HPDE6-E6E7 (cell line): ENCODE results near the gene E4F1.
"Not testable (repeated sequence)": the region's sequence is repeated elsewhere in the genome, so short reads cannot be mapped to it uniquely, and the experiment has no call there.

Experiments
- DNase-seq: peaks from one replicate; pipeline ENCODE4 v3.0.0; 2011; ENCODE audit warnings: missing footprints; ENCODE audit errors: extremely low spot score

E4F1 gene

DNA sequence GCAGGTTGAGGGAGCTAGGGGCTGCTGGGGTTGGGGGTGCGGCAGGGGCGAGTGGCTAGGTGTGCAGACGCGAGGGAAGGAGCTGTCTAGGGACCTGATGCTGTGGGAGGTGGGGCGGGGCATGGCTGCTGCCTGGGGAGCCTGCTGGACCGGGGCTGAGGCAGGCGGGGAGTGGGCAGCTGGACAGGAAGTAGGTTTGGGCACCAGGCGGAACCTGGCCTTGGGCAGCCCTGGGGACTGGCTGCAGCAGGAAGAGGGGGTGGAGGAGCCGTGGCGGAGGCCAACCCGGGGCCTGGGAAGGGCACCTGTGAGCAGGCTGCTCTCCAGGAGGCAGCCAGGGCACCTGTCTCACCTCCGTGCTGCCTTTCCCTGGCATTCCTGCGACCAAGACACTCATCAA, 7.0 kb downstream of the E4F1 start:
- DNase-seq, result no peak

DNA sequence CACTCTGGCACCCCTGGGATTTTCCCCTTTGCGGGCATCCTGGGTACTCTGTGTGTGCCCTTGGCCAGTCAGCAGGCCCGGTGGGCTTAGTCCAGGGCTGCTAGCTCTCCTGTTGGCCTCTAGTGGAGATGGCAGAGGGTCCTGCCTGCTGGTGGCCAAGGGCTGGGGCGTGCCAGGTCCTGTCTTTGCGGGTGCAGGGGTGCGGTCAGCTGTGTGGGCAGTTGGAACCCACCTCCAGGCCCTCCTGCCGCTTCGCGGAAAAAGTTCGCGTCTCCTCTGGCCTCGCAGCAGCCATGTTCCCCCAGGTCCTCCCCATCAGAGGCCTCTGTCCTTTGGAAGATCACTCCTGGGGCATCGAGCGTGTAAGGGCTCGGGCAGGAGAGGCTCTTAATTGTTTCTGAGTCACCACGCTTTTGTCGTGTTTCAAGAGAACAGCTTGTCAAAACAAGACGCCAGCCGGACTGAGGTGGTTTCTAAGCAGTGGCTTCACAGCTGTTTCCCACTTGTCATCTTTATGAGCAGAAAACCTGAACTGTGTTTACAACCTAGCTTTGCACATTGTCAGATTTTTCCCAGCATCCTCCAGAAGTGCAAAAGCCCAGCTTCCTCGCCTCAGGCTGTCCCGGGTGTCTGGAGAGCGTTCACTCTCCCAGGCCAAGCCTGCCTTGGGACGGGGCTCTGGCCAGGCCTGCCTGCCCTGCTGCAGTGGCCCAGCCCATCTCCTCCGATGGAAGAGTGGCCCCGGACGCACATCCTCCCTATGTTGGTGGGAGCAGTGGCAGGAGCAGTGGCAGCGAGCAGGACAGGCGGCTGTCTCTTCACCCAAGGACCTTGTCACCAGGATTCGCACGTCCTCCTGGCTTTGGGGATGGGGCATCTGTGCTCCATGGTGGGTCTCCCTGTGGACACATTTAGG, 7.9 kb downstream of the E4F1 start:
- no peak for DNase-seq

DNA sequence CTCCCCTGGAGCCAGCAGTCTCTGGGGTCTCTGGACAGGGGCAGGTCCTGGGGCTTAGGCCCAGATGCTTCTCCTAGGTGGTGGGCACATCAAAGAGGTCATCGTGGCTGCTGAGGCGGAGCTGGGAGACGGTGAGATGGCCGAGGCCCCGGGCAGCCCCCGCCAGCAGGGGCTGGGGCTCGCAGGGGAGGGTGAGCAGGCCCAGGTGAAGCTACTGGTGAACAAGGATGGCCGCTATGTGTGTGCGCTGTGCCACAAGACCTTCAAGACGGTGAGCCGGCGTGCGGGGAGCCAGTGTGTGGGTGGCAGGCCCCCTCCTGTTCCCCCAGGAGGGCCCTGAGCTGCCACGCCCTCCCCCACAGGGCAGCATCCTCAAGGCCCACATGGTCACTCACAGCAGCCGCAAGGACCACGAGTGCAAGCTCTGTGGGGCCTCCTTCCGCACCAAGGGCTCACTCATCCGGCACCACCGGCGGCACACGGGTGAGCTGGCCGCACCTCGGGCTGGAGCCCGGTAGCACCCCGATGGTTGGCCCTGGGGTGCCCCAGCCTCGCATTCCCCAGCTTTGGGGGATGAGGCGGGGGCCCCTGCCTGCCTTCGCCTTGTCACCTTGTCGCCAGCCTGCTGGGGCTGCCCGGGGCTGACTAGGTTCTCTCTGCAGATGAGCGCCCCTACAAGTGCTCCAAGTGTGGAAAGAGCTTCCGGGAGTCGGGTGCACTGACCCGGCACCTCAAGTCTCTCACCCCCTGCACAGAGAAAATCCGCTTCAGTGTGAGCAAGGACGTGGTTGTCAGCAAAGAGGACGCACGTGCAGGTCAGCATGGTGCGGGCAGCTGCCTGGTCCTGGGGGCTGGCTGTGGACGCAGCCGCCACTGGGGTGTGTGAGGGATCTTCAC, 9.0 kb downstream of the E4F1 start:
- no peak for DNase-seq

DNA sequence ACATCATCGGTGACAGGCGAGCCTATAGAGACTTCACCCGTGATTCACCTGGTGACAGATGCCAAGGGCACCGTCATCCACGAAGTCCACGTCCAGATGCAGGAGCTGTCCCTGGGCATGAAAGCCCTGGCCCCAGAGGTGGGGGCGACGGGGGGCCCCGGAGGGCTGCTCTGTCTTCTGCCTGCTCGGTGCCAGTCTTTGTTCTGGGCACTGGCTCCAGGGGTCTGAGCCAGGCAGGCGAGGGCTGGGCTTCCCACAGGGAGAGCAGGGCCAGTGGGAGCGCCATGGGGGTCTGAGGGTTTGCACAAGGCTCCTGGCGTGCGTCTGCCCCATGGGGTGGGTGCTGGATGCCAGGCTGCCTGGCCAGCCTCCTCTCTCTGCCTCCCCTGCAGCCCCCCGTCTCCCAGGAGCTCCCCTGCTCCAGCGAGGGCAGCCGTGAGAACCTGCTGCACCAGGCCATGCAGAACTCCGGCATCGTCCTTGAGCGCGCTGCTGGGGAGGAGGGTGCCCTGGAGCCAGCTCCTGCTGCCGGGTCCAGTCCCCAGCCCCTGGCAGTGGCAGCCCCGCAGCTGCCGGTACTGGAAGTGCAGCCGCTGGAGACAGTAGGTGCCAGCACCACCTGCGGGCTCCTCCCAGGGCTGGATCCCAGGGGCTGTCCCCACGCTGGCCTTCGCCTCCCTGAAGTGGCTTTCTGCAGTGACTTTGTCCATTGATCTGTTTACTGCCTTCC, 9.8 kb downstream of the E4F1 start:
- no peak for DNase-seq

DNA sequence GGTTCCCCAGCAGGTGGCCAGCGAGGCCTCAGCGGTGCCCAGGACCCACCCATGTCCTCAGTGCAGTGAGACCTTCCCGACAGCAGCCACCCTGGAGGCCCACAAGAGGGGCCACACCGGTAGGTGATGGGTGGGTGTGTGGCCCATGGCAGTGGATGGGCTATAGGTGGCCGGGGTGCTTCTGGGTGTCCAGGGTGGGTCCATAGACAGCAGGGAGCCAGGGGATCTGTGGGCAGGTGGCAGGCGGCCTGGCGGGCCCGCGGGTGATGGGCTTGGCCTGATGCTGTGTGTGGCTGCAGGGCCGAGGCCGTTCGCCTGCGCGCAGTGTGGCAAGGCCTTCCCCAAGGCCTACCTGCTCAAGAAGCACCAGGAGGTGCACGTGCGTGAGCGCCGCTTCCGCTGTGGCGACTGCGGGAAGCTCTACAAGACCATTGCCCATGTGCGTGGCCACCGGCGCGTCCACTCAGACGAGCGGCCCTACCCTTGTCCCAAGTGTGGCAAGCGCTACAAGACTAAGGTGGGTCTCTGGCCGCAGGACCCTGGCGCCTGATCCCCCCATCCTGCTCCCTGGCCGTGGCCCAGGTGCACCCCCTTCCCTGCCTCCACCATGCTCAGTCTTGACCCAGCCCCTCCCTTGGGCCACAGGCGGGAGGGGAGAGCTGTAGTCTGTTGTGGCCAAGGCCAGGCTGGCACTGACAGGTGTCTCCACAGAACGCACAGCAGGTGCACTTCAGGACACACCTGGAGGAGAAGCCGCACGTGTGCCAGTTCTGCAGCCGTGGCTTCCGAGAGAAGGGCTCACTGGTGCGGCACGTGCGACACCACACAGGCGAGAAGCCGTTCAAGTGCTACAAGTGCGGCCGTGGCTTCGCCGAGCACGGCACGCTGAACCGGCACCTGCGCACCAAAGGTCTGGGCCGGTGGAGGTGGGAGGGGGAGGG, 10.8 kb downstream of the E4F1 start:
- no peak for DNase-seq

DNA sequence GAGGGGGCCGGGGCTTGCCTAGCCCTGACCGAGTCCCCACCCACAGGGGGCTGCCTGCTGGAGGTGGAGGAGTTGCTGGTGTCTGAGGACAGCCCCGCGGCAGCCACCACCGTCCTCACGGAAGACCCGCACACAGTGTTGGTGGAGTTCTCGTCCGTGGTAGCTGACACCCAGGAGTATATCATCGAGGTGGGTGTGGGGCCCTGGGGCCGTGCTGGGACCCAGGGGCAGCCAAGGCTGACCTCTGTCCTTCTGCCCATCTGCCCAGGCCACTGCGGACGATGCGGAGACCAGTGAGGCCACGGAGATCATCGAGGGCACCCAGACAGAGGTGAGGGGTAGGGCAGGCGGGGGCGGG, 11.4 kb downstream of the E4F1 start:
- DNase-seq, result no peak

DNA sequence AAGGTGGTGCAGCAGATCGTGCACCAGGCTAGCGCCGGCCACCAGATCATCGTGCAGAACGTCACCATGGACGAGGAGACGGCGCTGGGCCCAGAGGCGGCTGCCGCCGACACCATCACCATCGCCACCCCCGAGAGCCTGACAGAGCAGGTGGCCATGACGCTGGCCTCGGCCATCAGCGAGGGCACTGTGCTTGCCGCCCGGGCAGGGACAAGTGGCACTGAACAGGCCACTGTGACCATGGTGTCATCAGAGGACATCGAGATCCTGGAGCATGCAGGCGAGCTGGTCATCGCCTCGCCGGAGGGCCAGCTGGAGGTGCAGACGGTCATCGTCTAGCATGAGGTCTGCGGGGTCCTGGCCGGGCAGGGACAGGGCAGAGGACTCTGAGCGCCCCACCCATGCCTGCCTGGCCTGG, 11.9 kb downstream of the E4F1 start:
- DNase-seq, result no peak

DNA sequence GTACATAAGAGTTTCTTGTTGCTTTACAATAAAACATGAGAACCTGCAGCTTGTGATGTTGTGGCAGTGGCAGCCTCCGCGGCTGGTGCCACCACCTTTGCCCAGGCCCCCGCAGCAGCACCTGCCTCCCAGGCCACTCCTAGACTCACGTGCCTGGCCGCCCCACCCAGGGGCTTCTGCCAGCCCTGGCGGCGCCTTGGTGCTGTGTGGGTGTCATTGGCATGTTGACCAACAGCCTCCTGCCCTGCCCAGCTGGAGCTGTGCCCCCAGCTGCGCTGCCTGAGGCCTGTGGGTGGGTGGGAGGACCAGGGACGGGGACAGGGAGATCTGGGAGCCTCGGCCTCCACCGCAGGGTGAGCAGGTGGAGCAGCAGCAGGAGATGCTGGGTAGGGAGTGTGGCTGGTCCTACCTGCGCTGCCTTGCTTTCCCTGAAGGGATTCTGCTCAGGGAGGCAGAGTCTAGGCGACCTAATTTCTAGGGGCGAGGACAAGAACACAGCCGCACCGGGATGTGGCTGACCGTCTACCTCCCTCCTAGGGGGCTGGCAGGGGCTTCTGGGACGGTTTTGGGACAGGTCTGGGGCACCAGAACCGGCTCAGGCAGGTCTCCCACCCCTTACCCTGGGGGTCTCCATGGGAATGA, 12.4 kb downstream of the E4F1 start:
- no peak for DNase-seq

DNA sequence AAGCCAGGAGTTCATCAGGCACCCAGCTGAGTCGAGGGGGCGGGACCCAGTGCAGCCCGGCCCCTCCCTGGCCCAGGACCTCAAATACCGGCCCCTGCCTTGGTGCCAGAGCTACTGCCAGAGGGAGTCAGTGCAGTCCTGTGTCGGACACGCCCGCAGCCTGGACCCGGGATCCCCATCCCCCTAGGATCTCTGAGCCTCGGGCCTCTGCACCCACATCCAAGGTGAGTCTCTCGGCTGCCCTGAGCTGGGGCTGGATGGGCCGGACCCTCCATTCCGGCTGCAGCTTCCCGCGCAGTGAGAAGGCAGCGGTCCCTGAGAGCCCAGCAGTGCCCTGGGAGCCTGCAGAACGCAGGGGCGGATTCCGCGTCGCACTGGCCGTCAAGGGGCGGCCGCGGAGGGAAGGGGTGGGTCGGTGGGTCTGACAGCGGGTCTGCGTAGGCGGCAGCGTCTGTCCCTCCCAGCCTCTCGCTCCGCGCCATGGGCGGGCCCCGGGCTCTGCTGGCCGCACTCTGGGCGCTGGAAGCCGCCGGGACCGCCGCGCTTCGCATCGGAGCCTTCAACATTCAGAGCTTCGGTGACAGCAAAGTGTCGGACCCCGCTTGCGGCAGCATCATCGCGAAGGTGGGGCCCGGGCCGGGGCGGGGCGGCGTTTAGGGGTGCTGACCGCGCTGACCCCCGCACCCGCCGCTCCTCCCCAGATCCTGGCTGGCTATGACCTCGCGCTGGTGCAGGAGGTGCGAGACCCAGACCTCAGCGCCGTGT, 13.1 kb downstream of the E4F1 start, which contains the start of gene DNASE1L2:
DNASE1L2 (plus strand) TSS at position 108 of the 765 bp plus-strand sequence; CDS start at position 481, 373 bp downstream.
- no peak for DNase-seq

DNA sequence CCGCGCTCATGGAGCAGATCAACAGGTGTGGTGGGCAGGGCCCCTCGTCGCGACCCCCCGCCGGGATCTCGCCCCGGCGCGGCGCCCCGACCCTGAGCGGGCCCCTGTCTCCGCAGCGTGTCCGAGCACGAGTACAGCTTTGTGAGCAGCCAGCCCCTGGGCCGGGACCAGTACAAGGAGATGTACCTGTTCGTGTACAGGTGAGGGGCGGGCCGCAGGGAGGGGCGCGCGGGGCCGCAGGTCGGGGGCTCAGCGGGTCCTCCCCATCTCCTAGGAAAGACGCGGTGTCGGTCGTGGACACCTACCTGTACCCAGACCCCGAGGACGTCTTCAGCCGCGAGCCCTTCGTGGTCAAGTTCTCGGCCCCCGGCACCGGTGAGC, 13.7 kb downstream of the E4F1 start:
- no peak for DNase-seq

DNA sequence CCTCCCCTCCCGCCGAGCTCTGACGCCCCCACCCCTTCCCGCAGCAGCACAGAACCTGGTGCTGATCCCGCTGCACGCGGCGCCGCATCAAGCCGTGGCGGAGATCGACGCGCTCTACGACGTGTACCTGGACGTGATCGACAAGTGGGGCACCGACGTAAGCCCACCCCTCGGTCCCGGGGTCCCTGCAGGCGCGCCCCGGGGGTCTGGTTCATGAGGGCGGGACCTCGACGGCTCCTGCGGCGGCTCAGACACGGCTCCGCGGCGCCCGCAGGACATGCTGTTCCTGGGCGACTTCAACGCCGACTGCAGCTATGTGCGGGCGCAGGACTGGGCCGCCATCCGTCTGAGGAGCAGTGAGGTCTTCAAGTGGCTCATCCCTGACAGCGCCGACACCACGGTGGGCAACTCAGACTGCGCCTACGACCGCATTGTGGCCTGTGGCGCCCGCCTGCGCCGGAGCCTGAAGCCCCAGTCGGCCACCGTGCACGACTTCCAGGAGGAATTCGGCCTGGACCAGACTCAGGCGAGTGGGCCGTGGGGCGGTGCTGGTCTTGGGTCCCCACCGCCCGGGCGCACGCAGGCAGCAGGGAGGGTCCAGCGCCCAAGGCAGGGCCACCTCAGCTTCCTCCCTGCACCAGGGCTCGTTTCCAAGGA, 14.2 kb downstream of the E4F1 start:
- no peak for DNase-seq

DNA sequence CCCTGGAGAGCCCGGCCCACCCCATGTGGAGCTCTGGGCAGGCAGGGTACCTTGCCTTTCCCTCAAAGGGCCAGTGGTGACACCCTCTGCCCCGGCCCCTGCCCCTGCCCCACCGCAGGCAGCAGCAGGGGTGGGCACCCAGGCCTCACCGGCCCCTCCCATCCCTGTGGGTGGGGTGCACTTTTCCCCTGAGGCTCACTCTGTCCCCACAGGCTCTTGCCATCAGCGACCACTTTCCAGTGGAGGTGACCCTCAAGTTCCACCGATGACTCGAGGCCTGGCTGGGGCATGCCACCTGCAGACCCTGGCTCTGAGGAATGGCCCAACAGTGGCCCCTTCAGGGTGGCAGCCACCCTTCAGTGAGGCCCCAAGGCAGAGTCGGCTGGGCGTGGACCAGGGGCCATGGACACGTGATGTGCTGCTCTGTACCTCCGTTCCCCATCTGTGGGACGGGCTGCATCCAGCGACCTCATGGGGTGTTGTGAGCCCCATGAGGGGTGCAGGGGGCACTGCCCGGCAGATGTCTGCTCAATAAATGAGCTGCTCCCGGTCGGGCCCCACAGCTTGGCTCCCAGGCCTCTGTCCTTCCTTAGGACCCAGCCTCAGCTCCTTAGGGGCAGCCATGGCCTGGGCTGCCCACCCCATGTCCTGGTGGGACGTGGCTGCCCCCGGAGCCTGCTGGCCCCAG, 14.9 kb downstream of the E4F1 start:
- no peak for DNase-seq

DNA sequence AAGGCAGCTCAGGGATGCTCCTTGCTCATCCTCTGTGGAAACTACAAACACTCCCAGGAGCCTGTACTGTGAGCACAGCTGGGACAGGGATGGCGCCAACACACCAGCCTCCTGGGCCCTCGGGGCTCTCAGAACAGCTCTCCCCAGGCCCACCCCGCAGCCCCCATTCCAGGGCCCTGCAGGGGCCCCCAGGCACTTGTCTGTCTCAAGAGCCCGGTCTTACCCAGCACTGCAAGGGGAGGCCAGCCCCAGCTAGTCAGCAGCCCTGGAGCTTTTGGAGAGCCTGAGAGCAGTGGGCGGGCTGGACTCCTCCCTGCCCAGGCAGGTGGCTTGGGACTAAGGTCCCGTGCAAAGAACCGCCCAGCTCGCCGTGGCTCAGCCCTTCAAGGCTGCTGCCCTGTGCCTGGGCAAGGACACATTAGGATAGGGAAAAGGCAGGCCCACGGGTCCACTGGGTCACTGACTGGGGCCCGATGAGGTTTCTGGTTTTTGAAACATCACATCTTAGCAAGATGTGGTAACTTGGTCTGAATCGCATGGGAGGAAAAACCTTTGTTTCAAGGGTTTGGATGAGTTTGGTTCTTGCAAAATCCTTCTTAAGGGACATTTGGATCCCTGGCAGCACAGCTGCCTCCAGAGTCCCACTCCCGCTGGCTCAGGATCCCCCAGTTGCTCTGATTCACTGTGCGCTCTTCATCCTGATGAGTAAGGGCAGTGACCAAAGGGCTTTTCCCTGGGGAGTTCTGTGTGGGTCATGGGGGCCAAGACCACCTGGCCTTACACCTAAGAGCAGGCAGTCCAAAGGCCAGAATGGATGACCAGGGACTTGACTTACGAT, 15.7 kb downstream of the E4F1 start:
- no peak for DNase-seq

DNA sequence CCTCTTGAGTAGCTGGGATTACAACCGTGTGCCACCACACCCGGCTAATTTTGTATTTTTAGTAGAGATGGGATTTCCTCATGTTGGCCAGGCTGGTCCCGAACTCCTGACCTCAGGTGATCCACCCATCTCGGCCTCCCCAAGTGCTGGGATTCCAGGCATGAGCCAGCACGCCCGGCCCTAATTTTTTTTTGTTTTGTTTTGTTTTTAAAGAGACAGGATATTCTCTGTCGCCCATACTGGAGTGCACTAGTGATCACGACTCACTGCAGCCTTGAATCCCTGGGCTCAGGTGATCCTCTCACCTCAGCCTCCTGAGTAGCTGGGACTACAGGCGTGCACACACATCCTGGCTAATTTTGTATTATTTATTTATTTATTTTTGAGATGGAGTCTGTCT, 16.9 kb downstream of the E4F1 start:
- not testable (repeated sequence) for DNase-seq

DNA sequence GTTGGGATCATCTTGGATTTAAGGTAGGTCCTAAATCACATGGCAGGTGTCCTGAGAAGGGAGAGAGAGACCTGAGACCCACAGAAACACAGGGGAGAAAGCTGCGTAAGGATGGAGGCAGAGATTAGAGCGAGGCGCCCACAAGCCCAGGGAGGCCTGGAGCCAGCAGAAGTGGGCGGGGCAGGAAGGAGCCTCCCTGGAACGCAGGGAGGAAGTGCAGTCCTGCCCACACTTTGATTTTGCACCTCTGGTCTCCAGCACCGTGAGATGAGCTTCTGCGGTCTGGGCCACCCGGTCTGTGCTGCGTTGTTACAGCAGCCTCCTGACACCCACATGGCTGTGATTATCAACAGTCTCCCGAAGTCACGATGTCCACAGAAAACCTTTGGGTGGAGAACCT, 19.2 kb downstream of the E4F1 start:
- DNase-seq, result no peak

DNA sequence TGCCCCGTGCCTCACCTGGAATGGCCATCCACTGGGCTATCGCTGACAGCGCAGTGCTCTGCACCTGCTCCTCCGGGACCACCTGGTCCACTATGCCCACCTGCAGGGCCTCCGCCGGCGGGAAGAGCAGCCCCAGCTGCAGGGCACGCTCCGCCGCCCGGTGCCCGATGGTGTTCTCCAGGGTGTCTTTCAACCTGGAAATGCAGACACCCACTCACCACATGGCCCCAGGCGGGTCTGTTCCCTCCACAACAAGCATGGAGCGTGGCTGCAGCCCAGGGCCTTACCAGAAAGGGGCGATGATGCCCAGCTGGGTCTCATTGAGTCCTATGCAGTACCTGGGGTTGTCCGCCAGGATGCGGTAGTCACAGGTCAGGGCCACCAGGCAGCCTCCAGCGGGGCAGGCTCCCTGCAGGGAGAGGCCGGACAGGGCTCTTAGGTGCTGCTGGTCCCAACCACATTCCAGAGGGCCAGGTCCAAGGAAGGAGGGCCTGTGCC, 19.7 kb downstream of the E4F1 start:
- no peak for DNase-seq

DNA sequence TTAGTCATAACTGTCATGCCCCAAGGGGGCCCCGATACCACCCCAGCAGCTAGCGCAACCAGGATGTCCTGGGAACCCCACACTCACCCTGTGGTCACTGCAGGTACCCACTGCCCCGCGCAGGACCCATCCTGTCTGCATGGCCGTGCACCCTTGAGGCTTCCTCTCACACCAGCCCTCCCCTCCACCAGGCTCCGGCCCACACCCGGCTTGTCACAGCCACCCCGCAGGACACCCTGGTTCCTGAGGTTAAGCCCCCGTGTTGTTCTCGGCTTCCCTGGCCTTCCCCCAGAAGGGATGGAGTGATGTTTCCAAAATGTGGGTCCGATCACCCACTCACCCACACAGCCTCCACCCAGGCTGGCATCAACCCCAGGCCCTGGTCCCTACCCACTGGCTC, 20.4 kb downstream of the E4F1 start:
- no peak for DNase-seq
